IPS DF 4.7 (cell line): Measurements from ENCODE around the gene NDUFB3.
"Not testable (repeated sequence)": the region's sequence is repeated elsewhere in the genome, so short reads cannot be mapped to it uniquely, and the experiment has no call there.

ENCODE experiments used
- DNase-seq: peaks from one replicate; pipeline ENCODE4 v3.0.0-alpha.2; 2013; ENCODE audit warnings: low spot score; ENCODE audit errors: extremely low read depth

NDUFB3 gene

DNA sequence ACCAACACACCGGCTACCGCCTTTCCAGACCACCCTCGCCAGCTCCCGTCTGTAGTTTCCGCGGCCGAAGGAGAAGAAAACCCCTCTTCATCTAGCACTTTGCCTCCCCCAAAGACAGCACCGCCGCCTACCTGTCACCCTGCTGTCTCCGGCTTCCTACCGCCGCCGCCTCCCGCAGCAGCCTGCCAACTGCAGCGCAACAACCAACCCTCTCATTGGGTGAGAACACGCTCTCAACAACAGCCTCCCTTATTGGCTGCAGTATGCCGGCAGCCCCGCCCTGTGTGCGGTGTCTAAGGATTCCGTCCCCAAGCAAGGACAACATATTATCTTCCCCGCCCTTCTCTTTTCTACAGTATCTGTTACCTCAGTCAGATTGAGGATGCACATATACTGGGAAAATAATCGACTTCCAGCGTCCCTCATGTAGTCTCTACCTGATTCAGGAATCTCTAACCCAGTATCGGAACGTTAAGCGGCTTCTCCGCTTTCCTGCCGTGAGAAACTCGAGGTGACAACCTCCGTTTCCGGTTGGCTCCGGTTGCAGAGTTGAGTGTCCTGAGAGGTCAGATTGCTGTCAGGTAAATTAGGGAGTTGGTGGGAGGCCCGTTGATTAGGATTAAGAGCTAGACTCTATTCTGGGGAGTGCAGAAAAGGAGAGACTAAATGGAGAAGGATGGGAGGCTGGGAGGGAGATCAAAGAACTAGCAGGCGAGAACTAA lies at the start of gene NDUFB3, which contains the start of gene HYCC2:
Gene NDUFB3, plus strand, starts transcription at position 523 of the 722 bp plus-strand sequence. CDS start 6,882 bp downstream, outside the sequence.
Gene HYCC2, minus strand, starts transcription at position 193 of the 722 bp plus-strand sequence. CDS start 47,662 bp downstream, outside the sequence.
- peak; percentile 78 for DNase-seq

DNA sequence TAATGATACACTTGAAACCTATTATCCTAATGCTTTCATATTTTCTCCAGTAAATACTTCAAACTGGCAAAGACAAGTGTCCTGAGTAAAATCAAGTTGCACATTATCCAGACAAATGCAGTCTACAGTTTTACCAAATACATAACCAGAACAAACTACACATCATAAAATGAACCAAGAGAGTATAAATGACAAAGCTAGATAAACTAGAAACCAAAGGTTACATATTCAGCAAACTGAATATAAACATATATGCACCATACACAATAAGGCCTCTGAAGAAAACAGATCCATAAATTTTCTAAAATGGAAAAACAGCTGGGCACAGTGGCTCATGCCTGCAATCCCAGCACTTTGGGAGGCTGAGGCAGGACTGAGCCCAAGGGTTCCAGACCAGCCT lies 47.3 kb upstream of the NDUFB3 start:
- DNase-seq: no peak

DNA sequence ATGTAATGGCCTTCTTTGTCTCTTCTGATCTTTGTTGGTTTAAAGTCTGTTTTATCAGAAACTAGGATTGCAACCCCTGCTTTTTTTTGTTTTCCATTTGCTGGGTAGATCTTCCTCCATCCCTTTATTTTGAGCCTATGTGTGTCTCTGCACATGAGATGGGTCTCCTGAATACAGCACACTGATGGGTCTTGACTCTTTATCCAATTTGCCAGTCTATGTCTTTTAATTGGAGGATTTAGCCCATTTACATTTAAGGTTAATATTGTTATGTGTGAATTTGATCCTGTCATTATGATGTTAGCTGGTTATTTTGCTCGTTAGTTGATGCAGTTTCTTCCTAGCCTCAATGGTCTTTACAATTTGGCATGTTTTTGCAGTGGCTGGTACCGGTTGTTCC lies 37.4 kb upstream of the NDUFB3 start:
- DNase-seq: not testable (repeated sequence)

DNA sequence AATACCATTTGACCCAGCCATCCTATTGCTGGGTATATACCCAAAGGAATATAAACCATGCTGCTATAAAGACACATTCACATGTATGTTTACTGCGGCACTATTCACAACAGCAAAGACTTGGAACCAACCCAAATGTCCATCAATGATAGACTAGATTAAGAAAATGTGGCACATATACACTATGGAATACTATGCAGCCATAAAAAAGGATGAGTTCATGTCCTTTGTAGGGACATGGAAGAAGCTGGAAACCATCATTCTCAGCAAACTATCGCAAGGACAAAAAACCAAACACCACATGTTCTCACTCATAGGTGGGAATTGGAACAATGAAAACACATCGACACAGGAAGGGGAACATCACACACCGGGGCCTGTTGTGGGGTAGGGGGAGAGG lies 33.4 kb upstream of the NDUFB3 start:
- DNase-seq: not testable (repeated sequence)

DNA sequence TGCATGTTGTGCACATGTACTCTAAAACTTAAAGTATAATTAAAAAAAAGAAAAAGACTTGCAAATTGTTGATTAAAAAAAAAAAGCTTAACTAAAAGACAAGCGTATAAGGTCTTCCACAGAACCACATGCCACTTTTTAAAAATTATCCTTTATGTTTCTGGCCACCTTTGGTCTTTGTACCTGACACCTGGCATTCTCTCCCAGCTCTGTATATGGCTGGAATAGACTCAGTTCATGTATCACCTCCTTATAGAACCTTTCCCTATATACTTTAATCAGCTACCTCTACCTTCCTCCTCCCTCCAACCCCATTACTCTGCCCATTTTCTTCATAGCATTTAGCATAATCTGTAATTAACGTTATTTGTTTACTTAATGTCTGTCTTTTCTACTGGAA lies 32.9 kb upstream of the NDUFB3 start:
- DNase-seq: no peak

DNA sequence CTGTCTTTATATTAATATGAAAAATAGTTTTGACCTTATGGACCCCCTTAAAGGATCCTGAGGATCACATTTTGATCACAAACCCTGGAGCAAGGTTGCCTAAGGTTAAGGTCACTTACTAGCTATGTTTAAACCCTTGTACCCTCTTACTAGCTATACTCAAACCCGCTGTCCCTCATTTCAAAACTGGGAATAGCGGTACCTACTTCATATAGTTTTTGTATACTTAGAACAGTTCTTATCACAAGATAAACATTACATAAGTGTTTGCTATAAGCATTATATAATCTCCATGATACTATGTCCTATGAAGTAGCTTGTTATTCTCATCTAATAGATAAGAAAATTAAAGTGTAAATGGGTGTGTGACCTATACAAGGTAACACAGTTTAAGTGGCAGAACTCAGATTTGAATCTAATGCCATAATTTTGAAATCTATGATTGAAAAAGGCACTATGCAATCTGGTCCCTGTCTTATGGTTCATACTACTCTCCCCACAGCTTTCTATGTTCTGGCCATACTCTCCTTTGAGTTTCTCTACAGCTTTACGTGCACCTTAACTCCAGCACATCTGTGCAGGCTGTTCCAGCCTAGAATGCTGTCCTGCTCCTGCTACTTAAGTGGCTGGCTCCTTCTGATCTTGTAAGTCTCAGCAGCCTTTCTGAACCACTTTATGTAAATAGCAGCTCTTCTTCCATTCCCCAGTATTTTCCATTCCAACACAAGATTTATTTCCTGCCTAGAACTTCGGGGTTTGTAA lies 30.8 kb upstream of the NDUFB3 start:
- DNase-seq: no peak

DNA sequence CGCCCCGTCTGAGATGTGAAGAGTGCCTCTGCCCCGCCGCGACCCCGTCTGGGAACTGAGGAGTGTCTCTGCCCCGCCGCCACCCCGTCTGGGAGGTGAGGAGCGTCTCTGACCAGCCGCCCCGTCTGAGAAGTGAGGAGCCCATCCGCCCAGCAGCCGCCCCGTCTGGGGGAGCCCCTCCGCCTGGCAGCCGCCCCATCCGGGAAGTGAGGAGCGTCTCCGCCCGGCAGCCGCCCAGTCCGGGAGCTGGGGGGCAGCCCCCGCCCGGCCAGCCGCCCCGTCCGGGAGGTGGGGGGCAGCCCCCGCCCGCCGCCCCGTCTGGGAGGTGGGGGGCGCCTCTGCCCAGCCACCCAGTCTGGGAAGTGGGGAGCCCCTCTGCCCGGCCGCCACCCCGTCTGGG lies 29.4 kb upstream of the NDUFB3 start:
- DNase-seq: not testable (repeated sequence)

DNA sequence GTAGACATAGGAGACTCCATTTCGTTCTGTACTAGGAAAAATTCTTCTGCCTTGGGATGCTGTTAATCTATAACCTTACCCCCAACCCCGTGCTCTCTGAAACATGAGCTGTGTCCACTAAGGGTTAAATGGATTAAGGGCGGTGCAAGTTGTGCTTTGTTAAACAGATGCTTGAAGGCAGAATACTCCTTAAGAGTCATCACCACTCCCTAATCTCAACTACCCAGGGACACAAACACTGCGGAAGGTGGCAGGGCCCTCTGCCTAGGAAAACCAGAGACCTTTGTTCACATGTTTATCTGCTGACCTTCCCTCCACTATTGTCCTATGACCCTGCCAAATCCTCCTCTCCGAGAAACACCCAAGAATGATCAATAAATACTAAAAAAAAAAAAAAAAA lies 28.8 kb upstream of the NDUFB3 start:
- not testable (repeated sequence) for DNase-seq

DNA sequence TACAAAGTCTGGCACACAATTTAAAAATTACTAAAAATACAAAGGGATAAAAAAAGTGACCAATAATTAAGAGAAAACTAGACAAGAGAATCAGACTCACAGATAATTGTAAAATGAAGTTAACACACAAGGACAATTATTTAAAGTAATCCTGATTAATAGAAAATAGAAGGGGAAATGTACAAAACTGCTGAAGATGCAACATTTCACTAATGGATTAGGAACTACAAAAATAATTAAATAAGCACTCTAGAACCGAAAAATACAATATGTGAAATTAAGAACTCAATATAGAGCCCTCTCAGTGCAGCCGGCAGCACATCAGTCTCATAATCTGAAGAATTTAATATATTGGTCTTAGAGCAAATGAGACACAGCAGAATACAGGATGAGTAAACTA lies 24.9 kb upstream of the NDUFB3 start:
- no peak for DNase-seq

DNA sequence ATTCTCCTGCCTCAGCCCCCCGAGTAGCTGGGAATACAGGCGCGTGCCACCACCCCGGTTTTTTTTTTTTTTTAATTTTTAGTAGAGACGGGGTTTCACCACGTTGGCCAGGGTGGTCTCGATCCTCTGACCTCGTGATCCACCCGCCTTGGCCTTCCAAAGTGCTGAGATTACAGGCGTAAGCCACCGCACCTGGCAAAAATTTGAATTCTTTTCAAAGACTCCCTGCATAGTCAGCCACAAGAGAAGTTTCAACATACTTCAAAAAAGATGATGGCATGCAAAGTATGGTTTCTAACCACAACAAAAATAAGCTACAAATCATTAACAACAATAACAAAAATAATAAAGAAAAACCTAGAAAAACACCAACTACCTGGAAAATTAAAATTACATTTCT lies 22.3 kb upstream of the NDUFB3 start:
- no peak for DNase-seq

DNA sequence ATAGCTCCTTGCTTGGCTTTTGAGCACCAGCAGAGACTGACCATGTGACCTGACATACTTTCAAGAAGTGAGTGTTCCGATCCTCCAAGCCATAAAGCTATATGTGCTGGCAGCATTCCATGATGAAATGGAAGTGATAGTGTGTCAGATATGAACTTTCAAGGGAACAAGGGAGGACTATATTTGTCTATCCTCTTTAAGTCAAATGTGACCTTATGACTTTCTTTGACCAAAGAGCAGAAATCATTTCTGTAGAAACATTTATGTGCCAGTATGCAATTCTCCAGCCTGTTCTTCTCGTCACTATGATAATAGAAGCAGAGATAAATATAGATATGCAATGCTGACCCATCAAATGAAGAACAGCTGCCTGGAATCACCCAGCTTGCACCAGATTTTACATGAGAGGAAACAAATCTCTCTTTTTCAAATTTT lies 14.7 kb upstream of the NDUFB3 start:
- no peak for DNase-seq

DNA sequence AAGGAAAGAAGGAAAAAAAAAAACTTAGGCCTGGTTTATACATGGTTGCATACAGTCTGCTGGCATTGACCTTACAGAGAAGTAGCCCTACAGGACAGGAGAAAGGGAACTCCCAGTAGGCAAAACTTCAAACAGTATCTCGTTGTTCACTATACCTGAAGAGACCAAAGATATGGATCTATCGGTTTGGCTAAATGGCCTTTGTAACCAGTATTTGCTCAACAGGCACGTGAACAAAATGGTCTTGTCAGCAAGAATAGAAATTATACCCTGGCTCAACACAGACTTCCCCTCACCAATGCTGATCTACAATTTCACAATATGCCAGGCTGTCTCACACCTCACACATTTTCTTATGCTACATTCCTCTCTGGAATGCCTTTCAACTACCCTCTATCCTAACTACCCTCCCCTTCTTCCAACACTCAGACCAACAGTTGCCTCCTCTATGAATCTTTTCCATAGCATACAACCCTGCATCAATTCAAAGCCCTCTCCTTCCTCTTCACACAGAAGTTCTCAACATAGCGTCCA lies 14.0 kb upstream of the NDUFB3 start:
- no peak for DNase-seq

DNA sequence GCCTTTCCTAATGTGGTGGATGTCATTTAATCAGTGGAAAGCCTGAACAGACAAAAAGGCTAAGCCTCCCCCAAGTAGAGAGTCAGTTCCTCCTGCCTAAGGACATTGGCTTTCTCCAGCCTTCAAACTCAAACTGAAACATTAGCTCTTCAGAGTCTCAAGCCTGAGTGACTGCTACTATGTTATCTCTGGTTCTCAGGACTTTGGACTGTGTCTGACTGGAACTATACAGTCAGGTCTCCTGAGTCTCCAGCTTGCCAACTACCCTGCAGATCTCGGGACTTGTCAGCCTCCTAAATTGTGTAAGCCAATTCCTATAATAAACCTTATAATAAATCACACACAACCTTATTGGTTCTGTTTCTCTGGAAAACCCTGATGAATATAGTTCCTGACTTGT lies 12.9 kb upstream of the NDUFB3 start:
- no peak for DNase-seq

DNA sequence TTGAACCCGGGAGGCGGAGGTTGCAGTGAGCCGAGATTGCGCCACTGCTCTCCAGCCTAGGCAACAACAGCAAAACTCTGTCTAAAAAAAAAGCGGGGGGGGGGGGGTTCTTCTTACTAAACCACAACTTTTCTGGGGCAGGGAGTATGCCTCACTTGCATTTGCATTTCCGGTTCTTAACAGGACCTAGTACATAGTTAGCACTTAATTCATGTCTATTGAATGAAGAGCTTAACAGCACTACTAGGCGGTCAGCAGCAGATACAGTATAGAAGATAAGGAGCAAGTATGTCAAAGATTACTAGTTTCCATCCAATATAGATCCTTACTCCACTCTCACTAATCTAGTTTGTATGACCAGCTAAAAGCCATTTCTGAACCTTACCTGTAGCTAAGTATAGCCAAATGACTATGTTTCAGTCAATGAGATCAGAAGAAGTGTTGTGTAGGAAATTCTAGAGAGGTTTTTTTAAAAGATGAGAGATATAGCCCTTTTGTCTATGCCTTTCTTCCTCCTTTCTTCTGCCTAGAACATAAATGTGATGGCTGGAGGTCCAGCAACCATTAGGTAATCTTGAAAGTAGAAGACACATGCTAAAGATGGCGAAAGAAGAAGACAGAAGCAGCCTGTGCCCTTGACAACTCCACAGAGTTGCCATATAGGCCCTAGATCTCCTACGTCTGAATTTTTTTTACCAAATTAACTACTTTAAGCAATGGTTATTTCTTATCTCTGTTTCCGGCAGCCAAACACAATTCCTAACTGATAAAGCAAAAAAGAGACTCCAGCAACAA lies 11.6 kb upstream of the NDUFB3 start:
- DNase-seq: no peak

DNA sequence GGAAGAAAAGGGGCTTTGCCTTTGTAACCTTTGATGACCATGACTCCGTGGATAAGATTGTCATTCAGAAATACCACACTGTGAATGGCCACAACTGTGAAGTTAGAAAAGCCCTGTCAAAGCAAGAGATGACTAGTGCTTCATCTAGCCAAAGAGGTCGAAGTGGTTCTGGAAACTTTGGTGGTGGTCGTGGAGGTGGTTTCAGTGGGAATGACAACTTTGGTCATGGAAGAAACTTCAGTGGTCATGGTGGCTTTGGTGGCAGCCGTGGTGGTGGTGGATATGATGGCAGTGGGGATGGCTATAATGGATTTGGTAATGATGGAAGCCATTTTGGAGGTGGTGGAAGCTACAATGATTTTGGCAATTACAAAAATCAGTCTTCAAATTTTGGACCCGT lies 8.3 kb upstream of the NDUFB3 start:
- DNase-seq: not testable (repeated sequence)

DNA sequence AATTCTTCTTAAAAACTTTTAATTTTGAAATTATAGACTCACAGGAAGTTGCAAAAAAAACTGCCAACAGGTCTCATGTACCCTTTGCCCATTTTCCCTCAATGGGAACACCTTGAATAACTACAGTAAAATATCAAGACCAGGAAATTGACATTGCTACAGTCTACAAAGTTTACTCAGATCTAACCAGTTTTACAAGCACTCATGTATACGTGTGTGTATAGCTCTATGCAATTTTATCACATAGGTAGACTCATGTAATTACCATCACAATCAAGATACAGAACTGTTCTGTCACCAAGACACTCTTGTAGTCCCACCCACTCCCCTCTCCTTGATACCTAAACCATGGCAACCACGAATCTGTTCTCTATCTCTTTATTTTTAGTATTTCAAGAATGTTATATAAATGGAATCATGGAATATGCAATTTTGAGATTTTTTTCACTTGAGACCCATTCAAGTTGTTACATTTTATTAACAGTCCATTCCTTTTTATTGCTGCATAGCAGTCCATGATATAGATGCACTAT lies 6.9 kb upstream of the NDUFB3 start:
- DNase-seq: no peak

DNA sequence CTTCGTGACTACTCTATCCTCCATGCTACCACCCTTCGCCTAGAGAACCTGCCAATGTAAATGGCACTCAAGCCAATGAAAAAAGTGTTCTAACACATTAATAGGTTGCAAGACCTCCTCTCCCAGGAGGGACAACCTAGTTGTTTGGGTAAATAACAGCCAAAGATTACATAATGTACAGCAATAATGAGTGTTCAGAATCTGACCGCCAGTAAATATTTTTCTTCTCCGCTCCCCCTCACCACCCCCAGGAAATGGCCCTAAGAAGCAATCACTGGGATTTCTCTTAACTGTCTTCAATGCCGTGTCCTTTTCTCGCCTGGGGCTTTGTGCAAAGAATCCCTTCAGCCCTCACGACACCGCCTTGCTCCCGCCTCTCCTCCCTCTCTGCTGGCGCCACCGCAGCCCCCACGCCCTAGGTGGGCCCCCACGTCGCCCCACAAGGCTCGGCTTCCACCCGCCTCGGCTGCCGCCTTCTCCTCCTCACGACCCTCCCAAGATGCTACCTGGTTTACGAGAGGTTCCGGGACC lies 788 bp upstream of the NDUFB3 start:
- no peak for DNase-seq

DNA sequence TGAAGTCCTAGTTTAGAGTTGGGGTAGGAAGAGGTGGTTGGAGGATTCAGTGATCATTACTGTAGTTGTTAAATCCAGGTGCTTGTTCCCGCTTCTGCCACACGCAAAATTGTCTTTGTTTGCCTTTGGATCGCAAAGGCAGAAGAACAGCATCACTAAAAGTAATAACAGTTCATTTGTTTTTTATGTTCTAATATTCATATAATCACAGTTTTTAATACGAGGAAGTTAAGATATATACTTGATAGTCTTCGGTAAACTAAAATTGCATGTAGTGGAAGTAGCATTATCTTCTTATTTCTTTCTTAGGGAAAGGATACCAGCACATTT lies 365 bp downstream of the NDUFB3 start:
- no peak for DNase-seq

DNA sequence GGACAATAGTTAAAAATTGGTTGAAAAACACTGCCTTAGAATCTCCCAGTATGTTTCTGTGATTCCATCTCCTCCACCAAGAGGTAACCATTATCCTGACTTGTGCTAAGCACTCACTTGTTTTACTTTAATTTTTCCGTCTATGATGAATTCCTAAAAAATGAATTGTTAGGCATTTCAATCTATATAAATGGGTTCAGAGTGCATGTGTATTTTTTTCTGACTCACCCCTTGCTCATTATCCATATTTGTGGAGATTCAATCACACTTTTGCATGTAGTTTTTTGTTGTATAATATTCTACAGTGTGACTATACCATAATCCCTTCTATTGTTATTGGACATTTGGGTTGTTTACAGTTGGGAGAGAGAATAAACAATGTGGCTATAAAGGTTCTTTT lies 1.3 kb downstream of the NDUFB3 start:
- no peak for DNase-seq

DNA sequence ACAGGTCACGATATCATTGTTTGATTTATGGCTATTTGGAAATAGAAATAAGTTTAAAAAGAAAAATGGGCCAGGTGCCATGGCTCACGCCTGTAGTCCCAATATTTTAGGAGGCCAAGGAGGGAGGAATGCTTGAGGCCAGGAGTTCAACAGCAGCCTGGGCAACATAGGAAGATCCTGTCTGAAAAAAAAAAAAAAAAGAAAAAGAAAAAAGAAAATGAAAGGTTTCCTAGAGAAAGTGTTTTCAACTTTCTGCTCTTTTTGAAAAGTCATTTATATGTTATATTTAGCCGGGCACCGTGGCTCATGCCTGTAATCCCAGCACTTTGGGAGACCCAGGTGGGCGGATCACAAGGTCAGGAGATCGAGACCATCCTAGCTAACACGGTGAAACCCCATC lies 3.2 kb downstream of the NDUFB3 start:
- DNase-seq: no peak

DNA sequence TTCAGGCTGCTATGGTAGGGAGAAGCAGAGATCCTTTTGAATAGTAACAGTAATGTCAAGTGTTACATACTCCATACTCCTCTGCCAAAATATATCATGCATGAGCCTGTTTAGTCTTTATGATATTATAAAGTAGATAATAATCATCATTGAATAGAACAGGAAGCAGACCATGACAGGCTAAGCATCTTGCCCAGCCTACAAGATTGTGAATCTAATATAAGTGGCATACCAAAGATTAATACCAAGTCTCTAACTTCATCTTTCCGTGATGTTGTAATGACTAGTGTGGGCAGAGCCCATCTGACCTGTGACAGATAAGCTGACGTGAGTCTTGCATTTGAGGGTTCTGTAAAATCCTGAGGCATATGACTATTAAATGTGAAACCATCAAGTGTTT lies 13.1 kb downstream of the NDUFB3 start:
- DNase-seq: no peak
